A673 (cell line): ENCODE results near the gene SLC39A12. TPM values are rescaled to one million over a fixed set of nuclear protein-coding genes. Genes with fewer than 3 reads are reported as not detected.

Experiments
- BruUV-seq: library from RNA; stranded (reverse); fragments of 400-500 nt; replicated peaks from 2 replicates; lab custom pipeline; 2021; lab: Mats Ljungman, UMichigan
- CTCF ChIA-PET: fragments of 300-600 bp; sonication (Branson Sonifier 250); formaldehyde crosslinking; loops from one replicate; lab custom pipeline; 2022; ENCODE audit warnings: antibody characterized with exemption; lab: Charles Lee
- POLR2A ChIA-PET: fragments of 300-600 bp; sonication (Branson Sonifier 250); formaldehyde crosslinking; loops from one replicate; lab custom pipeline; 2022; ENCODE audit warnings: antibody characterized with exemption; ENCODE audit not compliant: low non-redundant PET; lab: Charles Lee
- DNase-seq: peaks from one replicate; pipeline ENCODE4 v3.0.0-alpha.2; 2015; ENCODE audit warnings: low spot score
- H3K27ac ChIP-seq: fragments of 200-600 bp; sonication (generic); 2 replicates; pipeline ENCODE4 v1.5.1; 2016; ENCODE audit warnings: mixed run types, low read depth, mild to moderate bottlenecking, mixed read lengths, antibody characterized with exemption, low read length; ENCODE audit not compliant: poor library complexity, severe bottlenecking
- H3K27me3 ChIP-seq: fragments of 200-600 bp; sonication (generic); replicated peaks from 2 replicates; pipeline ENCODE4 v1.6.1; 2017; ENCODE audit warnings: mixed run types, low read depth, mild to moderate bottlenecking, mixed read lengths, antibody characterized with exemption, low read length; ENCODE audit not compliant: insufficient read depth, poor library complexity
- H3K36me3 ChIP-seq: fragments of 200-600 bp; sonication (generic); 2 replicates; pipeline ENCODE4 v1.6.1; 2016; ENCODE audit warnings: mixed run types, mild to moderate bottlenecking, mixed read lengths, antibody characterized with exemption, low read length; ENCODE audit not compliant: insufficient read depth, poor library complexity, severe bottlenecking
- H3K4me1 ChIP-seq: fragments of 200-600 bp; sonication (generic); 2 replicates; pipeline ENCODE4 v1.6.1; 2017; ENCODE audit warnings: mixed run types, mild to moderate bottlenecking, mixed read lengths, antibody characterized with exemption, low read length; ENCODE audit not compliant: insufficient read depth, poor library complexity, severe bottlenecking
- H3K4me3 ChIP-seq: fragments of 200-600 bp; sonication (generic); 2 replicates; pipeline ENCODE4 v1.5.1; 2016; ENCODE audit warnings: low read depth, mixed run types, mild to moderate bottlenecking, mixed read lengths, low read length; ENCODE audit not compliant: poor library complexity, severe bottlenecking
- H3K9me3 ChIP-seq: fragments of 200-600 bp; sonication (generic); 2 replicates; pipeline ENCODE4 v1.6.1; 2016; ENCODE audit warnings: mixed run types, low read depth, mild to moderate bottlenecking, mixed read lengths, antibody characterized with exemption, low read length; ENCODE audit not compliant: poor library complexity, severe bottlenecking
- EZH2 ChIP-seq: fragments of 200-600 bp; sonication (generic); IDR thresholded peaks from 2 replicates; pipeline ENCODE4 v1.6.1; 2017; ENCODE audit warnings: borderline replicate concordance, low read depth, mild to moderate bottlenecking, mixed read lengths, antibody characterized with exemption, low read length; ENCODE audit not compliant: poor library complexity, severe bottlenecking
- intact Hi-C: fragments of 100-400 bp; cut with micrococcal nuclease; formaldehyde crosslinking; loops from one replicate; pipeline ENCODE4 v1.10.0; 2022; ENCODE audit not compliant: unreplicated experiment
- total RNA-seq: library from RNA; stranded (reverse); gene quantifications from 2 replicates; pipeline ENCODE4 v1.2.3, GENCODE V29; 2021
- TF ChIP-seq, protein P1 (sequence below): fragments of 300-800, 200-600 bp; sonication (generic); conservative IDR thresholded peaks from 2 replicates; pipeline ENCODE4 v1.5.1; 2017; ENCODE audit warnings: low read depth, mild to moderate bottlenecking, antibody characterized with exemption, low read length, moderate library complexity, mixed read lengths

Gene SLC39A12
- total RNA-seq, 1 experiment from 2014 or later = not detected

GRCh38 chr10:18086746-18087145, 135.0 kb downstream of the SLC39A12 start:
- Histone ChIP-seq H3K9me3 (no peaks in the 10 kb centered on the region), H3K36me3 (no peaks in the 10 kb centered on the region), H3K27me3 (peaks cover 3% of the 10 kb centered on the region), H3K27ac (no peak overlapping the region), H3K4me1 (no peaks in the 10 kb centered on the region), H3K4me3 (no peak overlapping the region)
- DNase-seq = no peak
- TF ChIP-seq, protein P1, sequence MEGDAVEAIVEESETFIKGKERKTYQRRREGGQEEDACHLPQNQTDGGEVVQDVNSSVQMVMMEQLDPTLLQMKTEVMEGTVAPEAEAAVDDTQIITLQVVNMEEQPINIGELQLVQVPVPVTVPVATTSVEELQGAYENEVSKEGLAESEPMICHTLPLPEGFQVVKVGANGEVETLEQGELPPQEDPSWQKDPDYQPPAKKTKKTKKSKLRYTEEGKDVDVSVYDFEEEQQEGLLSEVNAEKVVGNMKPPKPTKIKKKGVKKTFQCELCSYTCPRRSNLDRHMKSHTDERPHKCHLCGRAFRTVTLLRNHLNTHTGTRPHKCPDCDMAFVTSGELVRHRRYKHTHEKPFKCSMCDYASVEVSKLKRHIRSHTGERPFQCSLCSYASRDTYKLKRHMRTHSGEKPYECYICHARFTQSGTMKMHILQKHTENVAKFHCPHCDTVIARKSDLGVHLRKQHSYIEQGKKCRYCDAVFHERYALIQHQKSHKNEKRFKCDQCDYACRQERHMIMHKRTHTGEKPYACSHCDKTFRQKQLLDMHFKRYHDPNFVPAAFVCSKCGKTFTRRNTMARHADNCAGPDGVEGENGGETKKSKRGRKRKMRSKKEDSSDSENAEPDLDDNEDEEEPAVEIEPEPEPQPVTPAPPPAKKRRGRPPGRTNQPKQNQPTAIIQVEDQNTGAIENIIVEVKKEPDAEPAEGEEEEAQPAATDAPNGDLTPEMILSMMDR = no peak
- no peak for TF ChIP-seq EZH2
- BruUV-seq = no TSS peak
- ChIA-PET CTCF (no interaction called here), POLR2A (no interaction called here)
- intact Hi-C loops = no loop called here

DNA sequence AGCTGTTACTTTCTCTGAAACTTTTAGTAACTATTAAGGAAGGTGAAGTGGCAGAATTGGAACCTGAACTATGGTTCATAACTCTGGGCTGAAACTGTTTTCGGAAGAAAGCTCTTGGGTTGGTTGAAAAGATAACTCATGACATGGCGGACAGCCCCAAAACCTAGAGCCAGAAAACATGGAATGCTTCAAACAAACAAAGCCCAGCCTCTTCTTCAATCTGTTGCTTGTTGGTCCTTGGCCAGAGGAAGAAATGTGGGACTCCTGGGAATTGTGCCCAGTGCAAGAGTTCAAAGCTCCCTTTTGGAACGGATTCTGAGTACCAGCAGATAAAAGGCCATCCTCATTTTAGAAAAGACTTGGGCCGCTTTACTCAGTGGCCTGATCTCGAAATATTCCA, 135.6 kb downstream of the SLC39A12 start:
- TF ChIP-seq, protein P1 = no peak
- TF ChIP-seq EZH2 = no peak
- peaks cover 3% of the 10 kb centered on the region for H3K27me3 ChIP-seq
- DNase-seq = no peak
- intact Hi-C loops = no loop called here
- no TSS peak for BruUV-seq
- ChIA-PET CTCF (no interaction called here), POLR2A (no interaction called here)
- H3K4me3 ChIP-seq = no peak overlapping the region
- no peak overlapping the region for H3K27ac ChIP-seq
- H3K4me1 ChIP-seq = no peaks in the 10 kb centered on the region
- no peaks in the 10 kb centered on the region for H3K36me3 ChIP-seq
- H3K9me3 ChIP-seq = no peaks in the 10 kb centered on the region

Other genes with a start within 250 kb of the SLC39A12 start
- gene TMEM236, start 199.7 kb upstream of the SLC39A12 start, total RNA-seq = 0.06 and 0.13 TPM in 2 replicates
- gene MRC1, start 142.6 kb upstream of the SLC39A12 start, total RNA-seq = 0.15 and 0.17 TPM in 2 replicates
- 30.0 and 34.1 TPM in 2 replicates for gene CACNB2, start 188.5 kb downstream of the SLC39A12 start, total RNA-seq